Measurements from ENCODE around the gene BTD. TPM values are rescaled to one million over a fixed set of nuclear protein-coding genes. Genes with fewer than 3 reads are reported as not detected.

The BTD gene
- polyA plus RNA-seq, 1 donor (not counting 4 experiments of a cell fraction or from before 2014, with no cell fraction given), result 12.0 TPM

DNA sequence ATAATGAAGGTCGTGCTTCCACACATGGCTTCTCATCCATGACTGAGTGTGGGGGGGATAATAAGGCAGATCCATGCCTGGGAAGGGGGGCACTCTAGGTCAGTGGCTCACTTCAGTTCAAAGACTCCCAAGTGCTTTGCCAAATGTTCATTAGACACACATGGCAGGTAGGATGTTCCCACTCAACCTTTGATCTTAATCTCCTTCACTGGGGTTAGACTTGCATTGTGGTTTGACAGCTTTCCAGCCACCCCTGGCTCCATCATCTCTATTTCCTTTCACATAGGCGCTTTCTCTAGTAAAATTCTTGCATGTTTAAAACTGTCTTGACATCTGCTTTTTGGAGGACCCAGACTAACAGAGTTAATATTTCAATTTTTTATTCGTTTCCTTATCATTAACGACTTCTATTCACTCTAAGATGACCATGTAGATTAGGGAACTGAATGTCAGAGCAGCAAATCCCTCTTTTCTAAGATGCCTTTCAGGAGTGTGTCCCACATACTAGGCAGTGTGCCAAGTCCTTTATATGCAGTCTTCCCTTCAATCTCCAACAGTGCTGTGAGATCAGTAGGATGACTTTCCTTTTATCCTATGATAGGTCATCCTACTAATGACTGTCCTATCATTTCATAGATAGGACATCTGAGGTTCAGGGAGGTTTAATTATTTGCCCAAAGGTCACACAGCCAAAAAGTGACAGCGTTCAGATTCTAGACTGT is 57.9 kb downstream of the BTD start:
- Histone ChIP-seq H2AFZ (ENCODE audit: control insufficient read depth, low read length) (no peak overlapping the region), H3K4me1 (ENCODE audit: control insufficient read depth, extremely low read depth, insufficient read depth, low read length) (peaks cover 4% of the 10 kb centered on the region), H3K9me1 (ENCODE audit: control insufficient read depth, extremely low read depth, insufficient read depth, low read length) (no peaks in the 10 kb centered on the region), H3K27me3 (ENCODE audit: control insufficient read depth, extremely low read depth, insufficient read depth, low read length) (no peaks in the 10 kb centered on the region), H3K9me3 (ENCODE audit: control insufficient read depth, low read depth, low read length) (peaks cover 9% of the 10 kb centered on the region), H3K9ac (ENCODE audit: control insufficient read depth, extremely low read depth, insufficient read depth, low read length) (no peak overlapping the region), H3K4me3 (ENCODE audit: control insufficient read depth in 2 of 3, extremely low read depth in 1 of 3, insufficient read depth in 2 of 3, low read depth in 1 of 3, low read length in 3 of 3) (no peak overlapping the region), H3K4me2 (ENCODE audit: control insufficient read depth, extremely low read depth, insufficient read depth, low read depth, low read length) (no peak overlapping the region), H3K27ac (ENCODE audit: control insufficient read depth, insufficient read depth, low read length) (no peak overlapping the region), H4K20me1 (ENCODE audit: control insufficient read depth, extremely low read depth, insufficient read depth, low read length) (no peaks in the 10 kb centered on the region), H3K36me3 (ENCODE audit: control insufficient read depth in 2 of 2, extremely low read depth in 1 of 2, insufficient read depth in 2 of 2, low read length in 2 of 2) (no peaks in the 10 kb centered on the region), H3K79me2 (ENCODE audit: control insufficient read depth, insufficient read depth, low read length) (no peaks in the 10 kb centered on the region)
- FAIRE-seq, result no peak
- TF ChIP-seq EZH2 (IDR thresholded peaks at IDR 0.05; ENCODE audit: low read length), result no peak
- no peak for TF ChIP-seq CTCF (optimal IDR thresholded peaks at IDR 0.05 in 1 of 3, IDR thresholded peaks at IDR 0.05 in 1 of 3, conservative IDR thresholded peaks at IDR 0.05 in 1 of 3; ENCODE audit: extremely low read depth in 1 of 3, insufficient read depth in 2 of 3, low read length in 3 of 3)
- dilution Hi-C loops (cut with MboI; ENCODE audit: extremely low pct_ligation_motif_present, low sequenced_read_pairs), result no loop called here
- DNase-seq (ENCODE audit: low read depth, low spot score), result no peak

GRCh38 chr3:15660055-15660935 is 58.8 kb downstream of the BTD start:
- dilution Hi-C loops (cut with MboI; ENCODE audit: extremely low pct_ligation_motif_present, low sequenced_read_pairs), result no loop called here
- H3K4me1 ChIP-seq (ENCODE audit: control insufficient read depth, extremely low read depth, insufficient read depth, low read length), result peaks cover 4% of the 10 kb centered on the region
- no peaks in the 10 kb centered on the region for H3K79me2 ChIP-seq (ENCODE audit: control insufficient read depth, insufficient read depth, low read length)
- H2AFZ ChIP-seq (ENCODE audit: control insufficient read depth, low read length), result no peak overlapping the region
- TF ChIP-seq EZH2 (IDR thresholded peaks at IDR 0.05; ENCODE audit: low read length) (no peak), CTCF (optimal IDR thresholded peaks at IDR 0.05 in 1 of 3, IDR thresholded peaks at IDR 0.05 in 1 of 3, conservative IDR thresholded peaks at IDR 0.05 in 1 of 3; ENCODE audit: extremely low read depth in 1 of 3, insufficient read depth in 2 of 3, low read length in 3 of 3) (no peak)
- H3K9me1 ChIP-seq (ENCODE audit: control insufficient read depth, extremely low read depth, insufficient read depth, low read length), result no peaks in the 10 kb centered on the region
- peaks cover 9% of the 10 kb centered on the region for H3K9me3 ChIP-seq (ENCODE audit: control insufficient read depth, low read depth, low read length)
- H3K27ac ChIP-seq (ENCODE audit: control insufficient read depth, insufficient read depth, low read length), result no peak overlapping the region
- H4K20me1 ChIP-seq (ENCODE audit: control insufficient read depth, extremely low read depth, insufficient read depth, low read length), result no peaks in the 10 kb centered on the region
- H3K4me2 ChIP-seq (ENCODE audit: control insufficient read depth, extremely low read depth, insufficient read depth, low read depth, low read length), result no peak overlapping the region
- no peak for DNase-seq (ENCODE audit: low read depth, low spot score)
- FAIRE-seq, result no peak
- H3K36me3 ChIP-seq (ENCODE audit: control insufficient read depth in 2 of 2, extremely low read depth in 1 of 2, insufficient read depth in 2 of 2, low read length in 2 of 2), result no peaks in the 10 kb centered on the region
- no peaks in the 10 kb centered on the region for H3K27me3 ChIP-seq (ENCODE audit: control insufficient read depth, extremely low read depth, insufficient read depth, low read length)
- no peak overlapping the region for H3K9ac ChIP-seq (ENCODE audit: control insufficient read depth, extremely low read depth, insufficient read depth, low read length)
- no peak overlapping the region for H3K4me3 ChIP-seq (ENCODE audit: control insufficient read depth in 2 of 3, extremely low read depth in 1 of 3, insufficient read depth in 2 of 3, low read depth in 1 of 3, low read length in 3 of 3)
